ENCODE measurements around the gene PTDSS2. TPM values are rescaled to one million over a fixed set of nuclear protein-coding genes. Genes with fewer than 3 reads are reported as not detected.

The PTDSS2 gene
- total RNA-seq, 1 experiment from 2014 or later = 30.4 TPM

DNA sequence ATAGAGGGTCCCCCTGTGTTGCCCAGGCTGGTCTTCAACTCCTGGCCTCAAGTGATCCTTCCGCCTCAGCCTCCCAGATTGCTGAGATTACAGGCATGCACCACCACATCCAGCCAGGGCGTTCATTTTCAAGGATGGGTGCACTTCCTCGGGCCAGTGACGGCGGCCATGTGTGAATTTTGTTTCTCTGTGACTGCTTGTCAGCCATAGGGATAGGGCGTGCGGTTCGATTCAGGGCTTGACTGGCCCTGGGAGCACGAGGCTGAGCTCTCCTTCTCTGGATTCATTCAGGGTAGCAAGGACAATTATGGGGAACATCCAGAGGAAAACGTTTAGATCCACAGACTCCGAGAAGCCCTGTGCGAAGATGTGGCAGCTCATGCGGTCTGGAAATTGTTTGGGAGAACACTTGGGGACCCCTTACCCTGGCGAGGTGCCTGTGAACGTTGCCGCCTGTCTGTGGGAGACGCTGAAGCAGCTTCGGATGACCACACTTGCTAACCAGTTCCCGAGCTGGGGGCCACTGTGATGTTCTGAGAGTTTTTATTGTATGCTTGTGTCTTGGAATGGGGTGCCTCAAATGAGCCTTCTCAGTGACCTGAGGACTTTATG, 2.9 kb downstream of the PTDSS2 start:
- no TSS peak for BruUV-seq (replicated peaks)
- Mint-ChIP-seq H3K36me3 (ENCODE audit: insufficient read depth, unreplicated experiment) (peaks cover 40% of the 10 kb centered on the region), H3K4me1 (ENCODE audit: low read depth, unreplicated experiment) (peaks cover 10% of the 10 kb centered on the region), H3K4me3 (ENCODE audit: low read depth, unreplicated experiment) (no peak overlapping the region), H3K27me3 (ENCODE audit: unreplicated experiment) (no peaks in the 10 kb centered on the region), H3K9me3 (ENCODE audit: low read depth, unreplicated experiment) (no peaks in the 10 kb centered on the region), H3K27ac (ENCODE audit: unreplicated experiment) (no peak overlapping the region)
- intact Hi-C loops (cut with micrococcal nuclease; ENCODE audit: unreplicated experiment) = no loop called here
- DNase-seq = no peak
- TF ChIP-seq, protein P1, sequence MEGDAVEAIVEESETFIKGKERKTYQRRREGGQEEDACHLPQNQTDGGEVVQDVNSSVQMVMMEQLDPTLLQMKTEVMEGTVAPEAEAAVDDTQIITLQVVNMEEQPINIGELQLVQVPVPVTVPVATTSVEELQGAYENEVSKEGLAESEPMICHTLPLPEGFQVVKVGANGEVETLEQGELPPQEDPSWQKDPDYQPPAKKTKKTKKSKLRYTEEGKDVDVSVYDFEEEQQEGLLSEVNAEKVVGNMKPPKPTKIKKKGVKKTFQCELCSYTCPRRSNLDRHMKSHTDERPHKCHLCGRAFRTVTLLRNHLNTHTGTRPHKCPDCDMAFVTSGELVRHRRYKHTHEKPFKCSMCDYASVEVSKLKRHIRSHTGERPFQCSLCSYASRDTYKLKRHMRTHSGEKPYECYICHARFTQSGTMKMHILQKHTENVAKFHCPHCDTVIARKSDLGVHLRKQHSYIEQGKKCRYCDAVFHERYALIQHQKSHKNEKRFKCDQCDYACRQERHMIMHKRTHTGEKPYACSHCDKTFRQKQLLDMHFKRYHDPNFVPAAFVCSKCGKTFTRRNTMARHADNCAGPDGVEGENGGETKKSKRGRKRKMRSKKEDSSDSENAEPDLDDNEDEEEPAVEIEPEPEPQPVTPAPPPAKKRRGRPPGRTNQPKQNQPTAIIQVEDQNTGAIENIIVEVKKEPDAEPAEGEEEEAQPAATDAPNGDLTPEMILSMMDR (IDR thresholded peaks at IDR 0.05; ENCODE audit: unreplicated experiment) = no peak
- CTCF ChIA-PET = no interaction called here

DNA sequence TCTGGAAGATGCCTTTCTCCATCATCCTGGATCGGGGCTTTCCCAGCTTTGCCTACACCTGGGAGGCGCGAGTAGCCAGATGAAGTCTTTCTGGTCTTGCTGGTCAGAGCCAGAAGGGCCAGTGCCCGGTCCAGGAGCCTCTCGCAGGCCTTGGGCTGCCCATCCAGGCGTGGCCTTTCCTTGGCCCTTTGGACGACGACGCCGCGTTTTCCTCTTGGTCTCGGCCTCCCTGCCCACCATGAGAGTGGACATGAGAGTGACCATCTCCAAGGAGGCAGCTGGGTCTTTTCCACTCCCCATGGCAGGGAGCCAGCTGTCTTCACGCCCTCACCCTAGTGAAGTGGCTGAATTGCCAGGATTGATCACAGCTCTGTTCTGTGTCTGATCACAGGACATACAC, 3.5 kb downstream of the PTDSS2 start:
- CTCF ChIA-PET = no interaction called here
- intact Hi-C loops (cut with micrococcal nuclease; ENCODE audit: unreplicated experiment) = no loop called here
- no peak overlapping the region for H3K27ac Mint-ChIP-seq (ENCODE audit: unreplicated experiment)
- H3K4me3 Mint-ChIP-seq (ENCODE audit: low read depth, unreplicated experiment) = no peak overlapping the region
- H3K4me1 Mint-ChIP-seq (ENCODE audit: low read depth, unreplicated experiment) = peaks cover 10% of the 10 kb centered on the region
- TF ChIP-seq, protein P1 (IDR thresholded peaks at IDR 0.05; ENCODE audit: unreplicated experiment) = no peak
- no peak for DNase-seq
- H3K27me3 Mint-ChIP-seq (ENCODE audit: unreplicated experiment) = no peaks in the 10 kb centered on the region
- no peaks in the 10 kb centered on the region for H3K9me3 Mint-ChIP-seq (ENCODE audit: low read depth, unreplicated experiment)
- H3K36me3 Mint-ChIP-seq (ENCODE audit: insufficient read depth, unreplicated experiment) = peaks cover 35% of the 10 kb centered on the region
- BruUV-seq (replicated peaks) = no TSS peak

DNA sequence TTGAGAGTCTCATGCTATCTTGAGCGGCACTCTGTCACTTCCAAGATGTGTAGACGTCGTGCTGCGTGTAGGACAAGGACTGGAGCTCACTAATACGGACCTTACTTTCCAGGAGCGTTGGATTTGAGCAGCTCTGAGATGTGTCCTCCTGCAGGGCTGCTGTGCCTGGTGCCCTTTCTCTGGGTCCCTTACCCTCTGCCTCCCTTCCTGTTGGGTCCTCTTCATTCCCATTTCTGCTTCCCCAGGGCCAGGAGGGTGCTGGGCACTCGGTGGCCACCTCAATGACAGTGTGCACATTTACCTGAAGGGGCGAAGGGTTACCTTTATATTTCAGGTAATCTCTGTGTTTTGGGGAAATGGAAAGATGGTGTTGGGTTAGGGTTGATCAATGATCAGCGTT, 4.0 kb downstream of the PTDSS2 start:
- H3K9me3 Mint-ChIP-seq (ENCODE audit: low read depth, unreplicated experiment) = no peaks in the 10 kb centered on the region
- no peak overlapping the region for H3K27ac Mint-ChIP-seq (ENCODE audit: unreplicated experiment)
- TF ChIP-seq, protein P1 (IDR thresholded peaks at IDR 0.05; ENCODE audit: unreplicated experiment) = no peak
- peaks cover 30% of the 10 kb centered on the region for H3K36me3 Mint-ChIP-seq (ENCODE audit: insufficient read depth, unreplicated experiment)
- CTCF ChIA-PET = no interaction called here
- DNase-seq = no peak
- peaks cover 10% of the 10 kb centered on the region for H3K4me1 Mint-ChIP-seq (ENCODE audit: low read depth, unreplicated experiment)
- no peaks in the 10 kb centered on the region for H3K27me3 Mint-ChIP-seq (ENCODE audit: unreplicated experiment)
- no peak overlapping the region for H3K4me3 Mint-ChIP-seq (ENCODE audit: low read depth, unreplicated experiment)
- BruUV-seq (replicated peaks) = no TSS peak
- intact Hi-C loops (cut with micrococcal nuclease; ENCODE audit: unreplicated experiment) = no loop called here

DNA sequence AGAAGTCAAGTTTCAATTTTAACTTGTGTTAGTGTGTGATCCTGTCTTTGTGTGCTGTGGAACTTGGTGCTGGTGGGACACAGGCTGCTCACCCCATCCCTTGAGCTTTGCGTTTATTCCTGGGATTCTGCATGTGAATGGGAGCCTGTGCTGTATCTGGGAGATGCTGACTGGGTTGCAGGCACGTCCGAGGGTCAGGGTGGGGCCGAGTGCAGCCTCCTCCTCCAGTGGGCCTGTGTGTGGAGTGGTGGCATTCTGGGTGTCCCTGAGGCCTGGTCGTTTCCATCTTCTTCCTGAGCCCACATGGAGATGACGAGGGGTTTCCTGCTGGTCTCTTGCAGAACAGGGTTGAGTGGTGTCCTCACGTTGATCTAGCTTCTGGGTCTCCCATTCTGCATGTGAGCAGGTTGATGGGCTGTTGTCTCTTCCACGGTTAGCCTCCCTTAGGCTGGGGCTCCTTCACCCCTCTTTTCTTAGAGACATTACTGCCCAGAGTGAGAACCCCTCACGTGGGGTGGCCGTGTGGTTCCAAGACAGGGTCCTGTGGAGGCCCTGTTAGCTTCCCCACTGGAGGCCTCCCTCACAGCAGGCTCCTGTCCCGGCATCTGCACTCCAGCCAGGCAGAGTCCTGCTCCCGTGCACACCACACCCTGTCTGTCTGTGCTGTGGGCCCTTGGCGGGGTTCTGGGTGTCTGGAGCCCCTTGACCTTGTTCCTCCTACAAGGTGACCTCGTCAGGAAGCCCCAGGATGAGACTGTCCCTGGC, 4.9 kb downstream of the PTDSS2 start:
- Mint-ChIP-seq H3K4me3 (ENCODE audit: low read depth, unreplicated experiment) (no peak overlapping the region), H3K9me3 (ENCODE audit: low read depth, unreplicated experiment) (no peaks in the 10 kb centered on the region), H3K36me3 (ENCODE audit: insufficient read depth, unreplicated experiment) (peaks cover 20% of the 10 kb centered on the region), H3K4me1 (ENCODE audit: low read depth, unreplicated experiment) (peaks cover 10% of the 10 kb centered on the region), H3K27me3 (ENCODE audit: unreplicated experiment) (no peaks in the 10 kb centered on the region), H3K27ac (ENCODE audit: unreplicated experiment) (no peak overlapping the region)
- BruUV-seq (replicated peaks) = no TSS peak
- no peak for DNase-seq
- intact Hi-C loops (cut with micrococcal nuclease; ENCODE audit: unreplicated experiment) = no loop called here
- TF ChIP-seq, protein P1 (IDR thresholded peaks at IDR 0.05; ENCODE audit: unreplicated experiment) = no peak
- CTCF ChIA-PET = no interaction called here
